Measurements from ENCODE around the gene C15orf39. TPM values are rescaled to one million over a fixed set of nuclear protein-coding genes. Genes with fewer than 3 reads are reported as not detected.

The C15orf39 gene
- total and polyA plus RNA-seq, 7 donors = 4.9 to 20.2 (median 9.5) TPM

GRCh38 chr15:75181780-75182179 is 19.9 kb upstream of the C15orf39 start:
- no peak for TF ChIP-seq POLR2A (IDR thresholded peaks at IDR 0.05)
- no peak for TF ChIP-seq POLR2AphosphoS5 (IDR thresholded peaks at IDR 0.05)
- TF ChIP-seq EP300 (IDR thresholded peaks at IDR 0.05) = no peak
- no peak for TF ChIP-seq CTCF (IDR thresholded peaks at IDR 0.05)
- DNase-seq = no peak
- H3K27me3 ChIP-seq = no peaks in the 10 kb centered on the region
- no peak overlapping the region for H3K4me3 ChIP-seq
- intact Hi-C loops (cut with DNase I) = loop anchor here (2.0 kb wide), 1 partner anchor 19 kb away; the partner anchor contains the start of gene C15orf39
- peak overlapping the region in 3 of 4 donors; percentile 36 to 83 (median 79) for H3K27ac ChIP-seq
- 17 to 61% methylated on average over 5 of the region's 5 CpGs for WGBS, 2 donors
- H3K9me3 ChIP-seq = no peaks in the 10 kb centered on the region
- no peaks in the 10 kb centered on the region for H3K36me3 ChIP-seq
- peaks cover 0 to 61% (median 60%) of the 10 kb centered on the region in 4 donors for H3K4me1 ChIP-seq

- WGBS, 2 donors = 20 to 46% methylated on average over 12 of the region's 12 CpGs
- Histone ChIP-seq H3K4me1 (peaks cover 0 to 55% (median 53%) of the 10 kb centered on the region in 4 donors), H3K9me3 (no peaks in the 10 kb centered on the region), H3K27ac (peak overlapping the region in 1 of 4 donors; percentile 36), H3K4me3 (no peak overlapping the region), H3K27me3 (no peaks in the 10 kb centered on the region), H3K36me3 (no peaks in the 10 kb centered on the region)
- DNase-seq = peak; percentile 60
- TF ChIP-seq POLR2AphosphoS5 (IDR thresholded peaks at IDR 0.05) (no peak), EP300 (IDR thresholded peaks at IDR 0.05) (no peak), CTCF (IDR thresholded peaks at IDR 0.05) (no peak), POLR2A (IDR thresholded peaks at IDR 0.05) (no peak)
- intact Hi-C loops (cut with DNase I) = loop anchor here (2.0 kb wide), 1 partner anchor 18 kb away; the partner anchor contains the start of gene C15orf39
These were observed 19.2 kb upstream of the C15orf39 start for GRCh38 chr15:75182187-75183131.

- Histone ChIP-seq H3K27me3 (no peaks in the 10 kb centered on the region), H3K9me3 (no peaks in the 10 kb centered on the region), H3K4me3 (no peak overlapping the region), H3K36me3 (no peaks in the 10 kb centered on the region), H3K27ac (no peak overlapping the region), H3K4me1 (peaks cover 0 to 25% (median 24%) of the 10 kb centered on the region in 4 donors)
- intact Hi-C loops (cut with DNase I) = no loop called here
- WGBS, 2 donors = 66 to 77% methylated on average over 5 of the region's 5 CpGs
- TF ChIP-seq POLR2A (IDR thresholded peaks at IDR 0.05) (no peak), CTCF (IDR thresholded peaks at IDR 0.05) (no peak), EP300 (IDR thresholded peaks at IDR 0.05) (no peak), POLR2AphosphoS5 (IDR thresholded peaks at IDR 0.05) (no peak)
- no peak for DNase-seq
These were observed 16.2 kb upstream of the C15orf39 start for GRCh38 chr15:75185271-75186029.

GRCh38 chr15:75186044-75186443 is 15.6 kb upstream of the C15orf39 start:
- H3K4me3 ChIP-seq = no peak overlapping the region
- peak; percentile 53 for DNase-seq
- TF ChIP-seq CTCF (IDR thresholded peaks at IDR 0.05) (no peak), POLR2A (IDR thresholded peaks at IDR 0.05) (no peak), EP300 (IDR thresholded peaks at IDR 0.05) (no peak), POLR2AphosphoS5 (IDR thresholded peaks at IDR 0.05) (no peak)
- 89 to 92% methylated on average over 4 of the region's 4 CpGs for WGBS, 2 donors
- no peaks in the 10 kb centered on the region for H3K9me3 ChIP-seq
- H3K27ac ChIP-seq = no peak overlapping the region
- H3K4me1 ChIP-seq = peaks cover 0 to 19% (median 18%) of the 10 kb centered on the region in 4 donors
- intact Hi-C loops (cut with DNase I) = no loop called here
- no peaks in the 10 kb centered on the region for H3K27me3 ChIP-seq
- H3K36me3 ChIP-seq = no peaks in the 10 kb centered on the region
